Natural killer cell (primary cell): ENCODE results near the gene SIAH2. TPM values are rescaled to one million over a fixed set of nuclear protein-coding genes. Genes with fewer than 3 reads are reported as not detected.

Experiments used
- ATAC-seq, 3 donors: fragments of 150-1000 bp in 2 of 3; fragments of 200-7000 bp in 1 of 3; cut with Tn5 transposase; 1 replicate in 1 of 3; 2 replicates in 2 of 3; pipeline ENCODE4 v1.10.0; 2021; ENCODE audit warnings: mild to moderate bottlenecking in 2 of 3, moderate library complexity in 2 of 3
- DNase-seq, 2 donors: peaks; one replicate each; pipeline versions ENCODE4 v3.0.0 to v3.0.0-alpha.2; 2013 to 2021; ENCODE audit warnings: mixed read lengths in 1 of 2
- H3K27ac ChIP-seq: one replicate; pipeline ENCODE4 v1.5.1; 2013; ENCODE audit warnings: mild to moderate bottlenecking, low read length
- H3K27me3 ChIP-seq: one replicate; pipeline ENCODE4 v1.6.1; 2013; ENCODE audit warnings: low read length; ENCODE audit not compliant: control insufficient read depth, insufficient read depth
- H3K36me3 ChIP-seq: one replicate; pipeline ENCODE4 v1.6.1; 2013; ENCODE audit warnings: low read length; ENCODE audit not compliant: control insufficient read depth, insufficient read depth
- H3K4me1 ChIP-seq: one replicate; pipeline ENCODE4 v1.6.1; 2013; ENCODE audit warnings: low read length; ENCODE audit not compliant: control insufficient read depth, insufficient read depth
- H3K4me3 ChIP-seq: one replicate; pipeline ENCODE4 v1.5.1; 2013; ENCODE audit warnings: low read length
- H3K9me3 ChIP-seq: one replicate; pipeline ENCODE4 v1.6.1; 2013; ENCODE audit warnings: low read length; ENCODE audit not compliant: control insufficient read depth, insufficient read depth
- H3K27ac Mint-ChIP-seq, 2 donors: one replicate each; pipeline ENCODE4 v1.8.0; 2022; ENCODE audit warnings: mild to moderate bottlenecking in 2 of 2, mixed read lengths in 2 of 2, moderate library complexity in 1 of 2
- H3K27me3 Mint-ChIP-seq, 2 donors: one replicate each; pipeline ENCODE4 v1.8.0; 2022; ENCODE audit warnings: low read depth in 2 of 2, mixed read lengths in 2 of 2
- H3K36me3 Mint-ChIP-seq: one replicate; pipeline ENCODE4 v1.8.0; 2022; ENCODE audit warnings: mixed read lengths
- H3K4me1 Mint-ChIP-seq, 2 donors: one replicate each; pipeline ENCODE4 v1.8.0; 2022; ENCODE audit warnings: mixed read lengths in 2 of 2
- H3K4me3 Mint-ChIP-seq: one replicate; pipeline ENCODE4 v1.8.0; 2022; ENCODE audit warnings: mild to moderate bottlenecking, moderate library complexity, mixed read lengths
- H3K9me3 Mint-ChIP-seq, 2 donors: one replicate each; pipeline ENCODE4 v1.8.0; 2022; ENCODE audit warnings: mixed read lengths in 2 of 2
- CTCF ChIP-seq: fragments of 200-600 bp; IDR thresholded peaks from one replicate; pipeline ENCODE4 v1.8.0; 2022; ENCODE audit warnings: antibody characterized with exemption
- WGBS: methylation state at CpG from one replicate; pipeline ENCODE4 v1.1.7; 2013; ENCODE audit warnings: missing lambda C conversion rate; ENCODE audit not compliant: insufficient coverage; 5-methylcytosine and 5-hydroxymethylcytosine counted together
- intact Hi-C: fragments of 100-400 bp; cut with micrococcal nuclease; formaldehyde crosslinking; loops from one replicate; pipeline ENCODE4 v1.14.2; 2022
- total RNA-seq, 4 donors: library from RNA; stranded (reverse); fragments of 120-200 nt in 1 of 4; gene quantifications; one replicate each; pipeline versions ENCODE4 v1.2.3 to v1.2.4, GENCODE V29; 2013 to 2022

Gene SIAH2
- 10 to 100 TPM; 22.7 to 25.7 (median 23.8) TPM for total RNA-seq
- total RNA-seq (2013) = 30.2 TPM

GRCh38 chr3:150763122-150763840 lies at the start of gene SIAH2:
TSS of gene SIAH2 (minus strand) at chr3:150763169. CDS start at chr3:150762849, 320 bp downstream.
- peak within 1 kb of the TSS; percentile 99 for H3K27ac ChIP-seq
- no peak for TF ChIP-seq CTCF
- H3K4me3 ChIP-seq = peak within 1 kb of the TSS; percentile 81
- DNase-seq (peak; percentile 94 to 97), ATAC-seq (peak; percentile 76 to 93 (median 81))
- peak within 1 kb of the TSS; percentile 96 for H3K4me3 Mint-ChIP-seq
- H3K4me1 Mint-ChIP-seq = peaks cover 43 to 46% of the 10 kb centered on the region in 2 donors
- no peaks in the 10 kb centered on the region for H3K27me3 Mint-ChIP-seq
- under 1% methylated on average over 70 of the region's 70 CpGs for WGBS
- peaks cover 13% of the 10 kb centered on the region for H3K4me1 ChIP-seq
- H3K36me3 ChIP-seq = no peaks in the 10 kb centered on the region
- H3K36me3 Mint-ChIP-seq = no peaks in the 10 kb centered on the region
- no peaks in the 10 kb centered on the region for H3K27me3 ChIP-seq
- H3K9me3 Mint-ChIP-seq = no peaks in the 10 kb centered on the region
- peak within 1 kb of the TSS; percentile 98 to 100 for H3K27ac Mint-ChIP-seq
- intact Hi-C loops = loop anchor here (2.0 to 5.0 kb wide), 4 partner anchors 41 to 354 kb away; partner anchors contain the start of genes ERICH6, SELENOT and TSC22D2
- H3K9me3 ChIP-seq = no peaks in the 10 kb centered on the region

GRCh38 chr3:150811984-150812383 lies 49.0 kb upstream of the SIAH2 start:
- Mint-ChIP-seq H3K4me3 (no peak overlapping the region), H3K4me1 (no peaks in the 10 kb centered on the region), H3K36me3 (no peaks in the 10 kb centered on the region), H3K27me3 (peaks cover 11 to 22% of the 10 kb centered on the region in 2 donors), H3K27ac (no peak overlapping the region), H3K9me3 (no peaks in the 10 kb centered on the region)
- DNase-seq (no peak), ATAC-seq (no peak)
- Histone ChIP-seq H3K9me3 (no peaks in the 10 kb centered on the region), H3K4me1 (no peaks in the 10 kb centered on the region), H3K4me3 (no peak overlapping the region), H3K36me3 (no peaks in the 10 kb centered on the region), H3K27ac (no peak overlapping the region), H3K27me3 (no peaks in the 10 kb centered on the region)
- intact Hi-C loops = no loop called here
- 90% methylated on average over 5 of the region's 5 CpGs for WGBS
- no peak for TF ChIP-seq CTCF

GRCh38 chr3:150810641-150811040 lies 47.7 kb upstream of the SIAH2 start:
- TF ChIP-seq CTCF = no peak
- no peaks in the 10 kb centered on the region for H3K4me1 ChIP-seq
- no peak overlapping the region for H3K27ac Mint-ChIP-seq
- DNase-seq (no peak), ATAC-seq (no peak)
- intact Hi-C loops = no loop called here
- H3K36me3 Mint-ChIP-seq = no peaks in the 10 kb centered on the region
- 73% methylated on average over 1 of the region's 1 CpG for WGBS
- no peak overlapping the region for H3K4me3 Mint-ChIP-seq
- peaks cover 11 to 35% of the 10 kb centered on the region in 2 donors for H3K27me3 Mint-ChIP-seq
- H3K4me3 ChIP-seq = no peak overlapping the region
- no peaks in the 10 kb centered on the region for H3K36me3 ChIP-seq
- no peaks in the 10 kb centered on the region for H3K9me3 ChIP-seq
- no peak overlapping the region for H3K27ac ChIP-seq
- no peaks in the 10 kb centered on the region for H3K9me3 Mint-ChIP-seq
- no peaks in the 10 kb centered on the region for H3K27me3 ChIP-seq
- H3K4me1 Mint-ChIP-seq = no peaks in the 10 kb centered on the region
